HEK293 (cell line): ENCODE data around the gene ASB16.
A peak's percentile ranks its signal among the peaks of the same experiment; 100 is the strongest.

Experiments
- BCL11A ChIP-seq: fragments of 450-650 bp; formaldehyde crosslinking; IDR thresholded peaks from 2 replicates; pipeline ENCODE4 v1.5.1; 2016; ENCODE audit warnings: low read depth, missing biosample characterization, missing genetic modification characterization
- KLF8 ChIP-seq: fragments of 450-650 bp; formaldehyde crosslinking; IDR thresholded peaks from 2 replicates; pipeline ENCODE4 v1.5.1; 2016; ENCODE audit warnings: missing biosample characterization, missing genetic modification characterization
- OSR2 ChIP-seq: fragments of 450-650 bp; formaldehyde crosslinking; IDR thresholded peaks from 2 replicates; pipeline ENCODE4 v1.5.1; 2016; ENCODE audit warnings: missing biosample characterization, missing genetic modification characterization
- PRDM1 ChIP-seq: fragments of 450-650 bp; formaldehyde crosslinking; IDR thresholded peaks from 2 replicates; pipeline ENCODE4; 2016; ENCODE audit warnings: missing biosample characterization, missing genetic modification characterization
- TRIM28 ChIP-seq: IDR thresholded peaks from 2 replicates; pipeline ENCODE4 v1.6.1; 2011; ENCODE audit warnings: low read length, control low read depth, borderline replicate concordance
- ZBTB1 ChIP-seq: fragments of 450-650 bp; formaldehyde crosslinking; IDR thresholded peaks from 2 replicates; pipeline ENCODE4 v1.5.1; 2016; ENCODE audit warnings: missing biosample characterization, missing genetic modification characterization
- ZBTB20 ChIP-seq: fragments of 450-650 bp; formaldehyde crosslinking; IDR thresholded peaks from 2 replicates; pipeline ENCODE4 v1.5.1; 2016; ENCODE audit warnings: missing biosample characterization, missing genetic modification characterization
- ZEB2 ChIP-seq: fragments of 450-650 bp; formaldehyde crosslinking; IDR thresholded peaks from 2 replicates; pipeline ENCODE4 v1.5.1; 2016; ENCODE audit warnings: missing biosample characterization, missing genetic modification characterization
- ZFP37 ChIP-seq: fragments of 450-650 bp; formaldehyde crosslinking; IDR thresholded peaks from 2 replicates; pipeline ENCODE4 v1.5.1; 2016; ENCODE audit warnings: missing biosample characterization, missing genetic modification characterization
- ZIC2 ChIP-seq: fragments of 450-650 bp; formaldehyde crosslinking; IDR thresholded peaks from 2 replicates; pipeline ENCODE4 v1.5.1; 2016; ENCODE audit warnings: missing biosample characterization, missing genetic modification characterization
- ZNF112 ChIP-seq: fragments of 450-650 bp; formaldehyde crosslinking; IDR thresholded peaks from 2 replicates; pipeline ENCODE4 v1.5.0; 2017; ENCODE audit warnings: missing biosample characterization, missing genetic modification characterization
- ZNF146 ChIP-seq: fragments of 450-650 bp; formaldehyde crosslinking; IDR thresholded peaks from 2 replicates; pipeline ENCODE4 v1.5.1; 2016; ENCODE audit warnings: missing biosample characterization, missing genetic modification characterization
- ZNF155 ChIP-seq: fragments of 450-650 bp; formaldehyde crosslinking; IDR thresholded peaks from 2 replicates; pipeline ENCODE4 v1.5.1; 2016; ENCODE audit warnings: missing biosample characterization, missing genetic modification characterization
- ZNF157 ChIP-seq: fragments of 450-650 bp; formaldehyde crosslinking; IDR thresholded peaks from 2 replicates; pipeline ENCODE4 v1.5.1; 2016; ENCODE audit warnings: missing biosample characterization, missing genetic modification characterization
- ZNF169 ChIP-seq: fragments of 450-650 bp; formaldehyde crosslinking; IDR thresholded peaks from 2 replicates; pipeline ENCODE4 v1.5.1; 2016; ENCODE audit warnings: missing biosample characterization, missing genetic modification characterization
- ZNF24 ChIP-seq: fragments of 450-650 bp; formaldehyde crosslinking; IDR thresholded peaks from 2 replicates; pipeline ENCODE4 v1.5.1; 2016; ENCODE audit warnings: missing biosample characterization, missing genetic modification characterization
- ZNF248 ChIP-seq: fragments of 450-650 bp; formaldehyde crosslinking; IDR thresholded peaks from 2 replicates; pipeline ENCODE4 v1.5.1; 2017; ENCODE audit warnings: missing biosample characterization, missing genetic modification characterization
- ZNF394 ChIP-seq: fragments of 450-650 bp; formaldehyde crosslinking; IDR thresholded peaks from 2 replicates; pipeline ENCODE4 v1.5.1; 2016; ENCODE audit warnings: missing biosample characterization, missing genetic modification characterization, mild to moderate bottlenecking, moderate library complexity, borderline replicate concordance
- ZNF426 ChIP-seq: fragments of 450-650 bp; formaldehyde crosslinking; IDR thresholded peaks from 2 replicates; pipeline ENCODE4 v1.5.1; 2017; ENCODE audit warnings: missing biosample characterization, missing genetic modification characterization, mild to moderate bottlenecking, inconsistent platforms, moderate library complexity
- ZNF560 ChIP-seq: fragments of 450-650 bp; formaldehyde crosslinking; IDR thresholded peaks from 2 replicates; pipeline ENCODE4 v1.5.1; 2017; ENCODE audit warnings: missing biosample characterization, missing genetic modification characterization, borderline replicate concordance
- ZNF600 ChIP-seq: fragments of 450-650 bp; formaldehyde crosslinking; IDR thresholded peaks from 2 replicates; pipeline ENCODE4 v1.5.1; 2016; ENCODE audit warnings: missing biosample characterization, missing genetic modification characterization
- ZNF626 ChIP-seq: fragments of 450-650 bp; sonication (Bioruptor Pico); formaldehyde crosslinking; IDR thresholded peaks from 2 replicates; pipeline ENCODE4 v1.5.1; 2018; ENCODE audit warnings: missing biosample characterization, missing genetic modification characterization, inconsistent platforms
- ZNF76 ChIP-seq: fragments of 450-650 bp; formaldehyde crosslinking; IDR thresholded peaks from 2 replicates; pipeline ENCODE4; 2016; ENCODE audit warnings: low read depth, missing biosample characterization, missing genetic modification characterization, borderline replicate concordance
- ZNF768 ChIP-seq: fragments of 450-650 bp; formaldehyde crosslinking; IDR thresholded peaks from 2 replicates; pipeline ENCODE4 v1.5.1; 2018; ENCODE audit warnings: missing biosample characterization, mild to moderate bottlenecking, missing genetic modification characterization
- ZNF777 ChIP-seq: fragments of 450-650 bp; formaldehyde crosslinking; IDR thresholded peaks from 2 replicates; pipeline ENCODE4 v1.5.1; 2017; ENCODE audit warnings: missing biosample characterization, missing genetic modification characterization, borderline replicate concordance
- TF ChIP-seq, protein P1 (sequence below): fragments of 450-650 bp; formaldehyde crosslinking; IDR thresholded peaks from 2 replicates; pipeline ENCODE4 v1.5.1; 2016; ENCODE audit warnings: missing biosample characterization, missing genetic modification characterization
- TF ChIP-seq, protein P2 (sequence below): fragments of 450-650 bp; formaldehyde crosslinking; IDR thresholded peaks from 2 replicates; pipeline ENCODE4 v1.5.1; 2016; ENCODE audit warnings: missing biosample characterization, missing genetic modification characterization
- TF ChIP-seq, protein P3 (sequence below): fragments of 450-650 bp; formaldehyde crosslinking; IDR thresholded peaks from 2 replicates; pipeline ENCODE4 v1.5.1; 2017; ENCODE audit warnings: missing biosample characterization, missing genetic modification characterization
- TF ChIP-seq, protein P4 (sequence below): fragments of 450-650 bp; formaldehyde crosslinking; IDR thresholded peaks from 2 replicates; pipeline ENCODE4 v1.5.1; 2016; ENCODE audit warnings: missing biosample characterization, missing genetic modification characterization
- TF ChIP-seq, protein P5 (sequence below): fragments of 450-650 bp; formaldehyde crosslinking; IDR thresholded peaks from 2 replicates; pipeline ENCODE4 v1.5.1; 2016; ENCODE audit warnings: missing biosample characterization, missing genetic modification characterization

The ASB16 gene

DNA sequence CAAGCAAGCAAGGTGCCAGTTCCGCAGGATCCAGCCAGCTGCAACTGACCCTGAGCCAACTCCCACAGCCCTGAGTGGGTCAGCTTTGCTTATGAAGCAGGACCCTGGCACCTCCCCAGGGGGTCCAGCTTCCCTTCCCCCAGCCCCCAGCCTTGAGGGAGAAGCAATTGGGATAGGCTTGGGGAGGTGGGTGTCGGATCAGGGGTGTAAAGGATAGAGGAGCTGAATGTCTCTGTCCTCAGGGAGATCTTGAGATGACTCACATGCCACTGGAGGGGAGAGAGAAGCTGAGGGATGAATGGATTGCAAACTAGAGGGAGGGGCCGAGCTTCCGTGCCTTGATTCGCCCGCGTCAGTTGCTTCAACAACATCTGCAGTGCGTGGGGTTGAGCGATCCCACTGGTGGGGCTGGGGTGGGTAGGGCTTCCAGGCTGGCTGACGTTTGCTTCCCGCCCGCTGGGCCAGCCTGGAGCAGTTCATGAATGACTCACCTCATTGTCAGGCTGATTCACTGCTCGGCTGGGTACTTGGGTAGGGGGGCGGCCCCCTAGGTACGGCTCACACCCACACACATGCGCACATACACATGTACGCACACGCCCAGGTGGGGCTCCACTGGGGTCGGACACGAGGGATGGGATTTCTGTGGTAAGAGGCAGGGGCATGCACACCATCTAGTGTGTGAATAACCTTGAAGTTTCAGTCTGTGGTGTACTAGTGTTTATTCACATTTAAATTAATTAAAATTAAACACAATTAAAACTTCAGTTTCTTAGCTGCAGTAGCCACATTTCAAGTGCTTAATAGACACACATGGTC lies 32.4 kb upstream of the ASB16 start (continued):
- TF ChIP-seq ZNF76 (peak; percentile 74; the same call in 1 of the 2 replicates), ZFP37 (tag by site-specific recombination) (peak; percentile 15; the same call in 1 of the 2 replicates), ZNF112 (tag by site-specific recombination) (no peak), KLF8 (tag by site-specific recombination) (peak; percentile 95), ZNF24 (tag by site-specific recombination) (peak; percentile 69; the same call in 1 of the 2 replicates), ZNF155 (tag by site-specific recombination) (no peak), ZNF248 (tag by site-specific recombination) (no peak), TRIM28 (no peak), ZNF157 (tag by site-specific recombination) (no peak), ZEB2 (tag by site-specific recombination) (peak; percentile 95), ZBTB1 (0 out of 2 replicates have a peak, but pooled peaks have one; percentile 24), ZNF169 (tag by site-specific recombination) (no peak), ZNF777 (tag by site-specific recombination) (no peak), PRDM1 (no peak), OSR2 (tag by site-specific recombination) (peak; percentile 77), ZBTB20 (tag by site-specific recombination) (peak; percentile 46; the same call in 1 of the 2 replicates), ZNF626 (tag by site-specific recombination) (no peak), ZNF768 (tag by site-specific recombination) (no peak), BCL11A (tag by site-specific recombination) (peak; percentile 49; the same call in 1 of the 2 replicates), ZNF394 (peak; percentile 99), ZNF426 (no peak), ZNF146 (tag by site-specific recombination) (no peak), ZIC2 (tag by site-specific recombination) (peak; percentile 98), ZNF560 (no peak), ZNF600 (tag by site-specific recombination) (peak; percentile 10; the same call in 1 of the 2 replicates)
- TF ChIP-seq, protein P1, sequence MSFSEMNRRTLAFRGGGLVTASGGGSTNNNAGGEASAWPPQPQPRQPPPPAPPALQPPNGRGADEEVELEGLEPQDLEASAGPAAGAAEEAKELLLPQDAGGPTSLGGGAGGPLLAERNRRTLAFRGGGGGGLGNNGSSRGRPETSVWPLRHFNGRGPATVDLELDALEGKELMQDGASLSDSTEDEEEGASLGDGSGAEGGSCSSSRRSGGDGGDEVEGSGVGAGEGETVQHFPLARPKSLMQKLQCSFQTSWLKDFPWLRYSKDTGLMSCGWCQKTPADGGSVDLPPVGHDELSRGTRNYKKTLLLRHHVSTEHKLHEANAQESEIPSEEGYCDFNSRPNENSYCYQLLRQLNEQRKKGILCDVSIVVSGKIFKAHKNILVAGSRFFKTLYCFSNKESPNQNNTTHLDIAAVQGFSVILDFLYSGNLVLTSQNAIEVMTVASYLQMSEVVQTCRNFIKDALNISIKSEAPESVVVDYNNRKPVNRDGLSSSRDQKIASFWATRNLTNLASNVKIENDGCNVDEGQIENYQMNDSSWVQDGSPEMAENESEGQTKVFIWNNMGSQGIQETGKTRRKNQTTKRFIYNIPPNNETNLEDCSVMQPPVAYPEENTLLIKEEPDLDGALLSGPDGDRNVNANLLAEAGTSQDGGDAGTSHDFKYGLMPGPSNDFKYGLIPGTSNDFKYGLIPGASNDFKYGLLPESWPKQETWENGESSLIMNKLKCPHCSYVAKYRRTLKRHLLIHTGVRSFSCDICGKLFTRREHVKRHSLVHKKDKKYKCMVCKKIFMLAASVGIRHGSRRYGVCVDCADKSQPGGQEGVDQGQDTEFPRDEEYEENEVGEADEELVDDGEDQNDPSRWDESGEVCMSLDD (tag by site-specific recombination) = peak; percentile 48; the same call in 1 of the 2 replicates
- TF ChIP-seq, protein P2, sequence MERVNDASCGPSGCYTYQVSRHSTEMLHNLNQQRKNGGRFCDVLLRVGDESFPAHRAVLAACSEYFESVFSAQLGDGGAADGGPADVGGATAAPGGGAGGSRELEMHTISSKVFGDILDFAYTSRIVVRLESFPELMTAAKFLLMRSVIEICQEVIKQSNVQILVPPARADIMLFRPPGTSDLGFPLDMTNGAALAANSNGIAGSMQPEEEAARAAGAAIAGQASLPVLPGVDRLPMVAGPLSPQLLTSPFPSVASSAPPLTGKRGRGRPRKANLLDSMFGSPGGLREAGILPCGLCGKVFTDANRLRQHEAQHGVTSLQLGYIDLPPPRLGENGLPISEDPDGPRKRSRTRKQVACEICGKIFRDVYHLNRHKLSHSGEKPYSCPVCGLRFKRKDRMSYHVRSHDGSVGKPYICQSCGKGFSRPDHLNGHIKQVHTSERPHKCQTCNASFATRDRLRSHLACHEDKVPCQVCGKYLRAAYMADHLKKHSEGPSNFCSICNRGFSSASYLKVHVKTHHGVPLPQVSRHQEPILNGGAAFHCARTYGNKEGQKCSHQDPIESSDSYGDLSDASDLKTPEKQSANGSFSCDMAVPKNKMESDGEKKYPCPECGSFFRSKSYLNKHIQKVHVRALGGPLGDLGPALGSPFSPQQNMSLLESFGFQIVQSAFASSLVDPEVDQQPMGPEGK (tag by site-specific recombination) = peak; percentile 99
- TF ChIP-seq, protein P3, sequence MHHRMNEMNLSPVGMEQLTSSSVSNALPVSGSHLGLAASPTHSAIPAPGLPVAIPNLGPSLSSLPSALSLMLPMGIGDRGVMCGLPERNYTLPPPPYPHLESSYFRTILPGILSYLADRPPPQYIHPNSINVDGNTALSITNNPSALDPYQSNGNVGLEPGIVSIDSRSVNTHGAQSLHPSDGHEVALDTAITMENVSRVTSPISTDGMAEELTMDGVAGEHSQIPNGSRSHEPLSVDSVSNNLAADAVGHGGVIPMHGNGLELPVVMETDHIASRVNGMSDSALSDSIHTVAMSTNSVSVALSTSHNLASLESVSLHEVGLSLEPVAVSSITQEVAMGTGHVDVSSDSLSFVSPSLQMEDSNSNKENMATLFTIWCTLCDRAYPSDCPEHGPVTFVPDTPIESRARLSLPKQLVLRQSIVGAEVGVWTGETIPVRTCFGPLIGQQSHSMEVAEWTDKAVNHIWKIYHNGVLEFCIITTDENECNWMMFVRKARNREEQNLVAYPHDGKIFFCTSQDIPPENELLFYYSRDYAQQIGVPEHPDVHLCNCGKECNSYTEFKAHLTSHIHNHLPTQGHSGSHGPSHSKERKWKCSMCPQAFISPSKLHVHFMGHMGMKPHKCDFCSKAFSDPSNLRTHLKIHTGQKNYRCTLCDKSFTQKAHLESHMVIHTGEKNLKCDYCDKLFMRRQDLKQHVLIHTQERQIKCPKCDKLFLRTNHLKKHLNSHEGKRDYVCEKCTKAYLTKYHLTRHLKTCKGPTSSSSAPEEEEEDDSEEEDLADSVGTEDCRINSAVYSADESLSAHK (tag by site-specific recombination) = peak; percentile 41
- TF ChIP-seq, protein P4, sequence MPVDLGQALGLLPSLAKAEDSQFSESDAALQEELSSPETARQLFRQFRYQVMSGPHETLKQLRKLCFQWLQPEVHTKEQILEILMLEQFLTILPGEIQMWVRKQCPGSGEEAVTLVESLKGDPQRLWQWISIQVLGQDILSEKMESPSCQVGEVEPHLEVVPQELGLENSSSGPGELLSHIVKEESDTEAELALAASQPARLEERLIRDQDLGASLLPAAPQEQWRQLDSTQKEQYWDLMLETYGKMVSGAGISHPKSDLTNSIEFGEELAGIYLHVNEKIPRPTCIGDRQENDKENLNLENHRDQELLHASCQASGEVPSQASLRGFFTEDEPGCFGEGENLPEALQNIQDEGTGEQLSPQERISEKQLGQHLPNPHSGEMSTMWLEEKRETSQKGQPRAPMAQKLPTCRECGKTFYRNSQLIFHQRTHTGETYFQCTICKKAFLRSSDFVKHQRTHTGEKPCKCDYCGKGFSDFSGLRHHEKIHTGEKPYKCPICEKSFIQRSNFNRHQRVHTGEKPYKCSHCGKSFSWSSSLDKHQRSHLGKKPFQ = peak; percentile 94
- TF ChIP-seq, protein P5, sequence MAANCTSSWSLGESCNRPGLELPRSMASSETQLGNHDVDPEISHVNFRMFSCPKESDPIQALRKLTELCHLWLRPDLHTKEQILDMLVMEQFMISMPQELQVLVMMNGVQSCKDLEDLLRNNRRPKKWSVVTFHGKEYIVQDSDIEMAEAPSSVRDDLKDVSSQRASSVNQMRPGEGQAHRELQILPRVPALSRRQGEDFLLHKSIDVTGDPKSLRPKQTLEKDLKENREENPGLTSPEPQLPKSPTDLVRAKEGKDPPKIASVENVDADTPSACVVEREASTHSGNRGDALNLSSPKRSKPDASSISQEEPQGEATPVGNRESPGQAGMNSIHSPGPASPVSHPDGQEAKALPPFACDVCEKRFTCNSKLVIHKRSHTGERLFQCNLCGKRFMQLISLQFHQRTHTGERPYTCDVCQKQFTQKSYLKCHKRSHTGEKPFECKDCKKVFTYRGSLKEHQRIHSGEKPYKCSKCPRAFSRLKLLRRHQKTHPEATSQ (tag by site-specific recombination) = 0 out of 2 replicates have a peak, but pooled peaks have one; percentile 78
